IPS-18c (cell line): Measurements from ENCODE around the gene HIVEP3.

ENCODE experiments used
- H3K4me3 ChIP-seq: 2 replicates; pipeline ENCODE4 v1.7.0; 2013; ENCODE audit warnings: low read depth, mild to moderate bottlenecking, low read length, moderate library complexity; ENCODE audit not compliant: insufficient read depth
- H3K9me3 ChIP-seq: one replicate; pipeline ENCODE4 v1.6.1; 2013; ENCODE audit warnings: mild to moderate bottlenecking, low read length, moderate library complexity; ENCODE audit not compliant: control insufficient read depth, insufficient read depth

Gene HIVEP3

DNA sequence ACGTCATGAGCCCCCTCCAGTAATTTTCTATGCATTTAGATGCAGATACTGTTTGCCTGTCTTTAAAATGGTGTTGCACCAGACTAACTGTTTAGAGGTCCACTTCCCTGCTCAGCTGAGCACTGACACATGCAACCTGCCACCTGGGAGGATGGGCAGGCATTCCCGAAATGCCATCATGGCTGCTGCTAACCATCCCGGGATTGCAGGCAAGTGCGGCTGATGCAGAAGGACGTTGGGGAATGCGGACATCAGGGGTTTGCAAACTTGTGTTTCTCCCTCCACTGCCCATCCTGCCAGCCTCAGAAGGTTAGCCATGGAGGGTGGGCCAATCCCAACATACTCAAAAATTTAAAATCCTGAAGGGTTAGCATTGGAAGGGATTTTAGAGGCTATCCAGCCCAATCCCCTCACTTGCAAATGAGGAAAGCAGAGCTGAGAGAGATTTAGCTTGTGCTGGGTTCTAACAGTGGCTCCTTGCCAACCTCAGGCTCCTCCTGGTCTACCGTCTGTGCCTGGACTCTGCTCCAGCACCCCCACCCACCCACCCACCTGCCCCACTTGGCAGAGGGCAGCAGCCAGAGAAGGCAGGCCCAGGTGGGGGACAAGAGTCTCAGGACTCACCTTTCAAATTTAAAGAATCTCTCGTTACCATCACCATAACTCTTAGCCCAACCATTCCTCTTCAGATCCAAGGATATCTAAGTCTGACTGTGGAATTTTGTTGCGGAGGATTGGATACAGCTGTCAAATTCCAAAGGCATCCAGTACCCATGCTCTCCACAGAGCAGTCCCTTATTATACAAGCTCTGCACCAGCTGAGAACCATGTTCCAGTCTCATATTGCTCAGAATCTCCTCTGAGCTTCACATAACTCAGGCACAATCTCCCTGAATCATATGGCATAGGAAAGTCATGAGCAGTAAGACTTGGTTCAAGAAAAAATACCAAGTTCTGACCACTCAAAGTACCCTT is 34.2 kb downstream of the HIVEP3 start:
- H3K4me3 ChIP-seq, result no peak overlapping the region
- H3K9me3 ChIP-seq, result no peaks in the 10 kb centered on the region

DNA sequence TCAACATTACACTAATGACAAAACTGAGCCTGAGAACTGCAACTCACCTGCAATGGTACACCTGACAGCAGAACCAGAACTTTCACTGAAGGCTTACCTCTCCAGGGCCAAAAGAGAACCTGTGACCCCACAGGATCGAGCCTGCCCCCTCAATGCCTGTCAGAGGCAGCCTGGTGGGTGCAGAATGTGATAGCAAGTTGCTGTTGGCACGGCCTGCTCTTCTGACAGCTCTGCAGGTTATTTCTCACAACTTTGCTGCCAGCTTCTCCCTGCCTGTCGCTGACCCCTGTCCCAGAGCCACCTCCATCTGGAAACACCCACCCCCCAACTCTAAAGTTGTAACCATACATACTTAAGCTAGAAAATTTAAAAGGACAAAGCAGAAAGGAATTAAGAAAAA is 35.2 kb downstream of the HIVEP3 start:
- H3K4me3 ChIP-seq, result no peak overlapping the region
- H3K9me3 ChIP-seq, result no peaks in the 10 kb centered on the region

DNA sequence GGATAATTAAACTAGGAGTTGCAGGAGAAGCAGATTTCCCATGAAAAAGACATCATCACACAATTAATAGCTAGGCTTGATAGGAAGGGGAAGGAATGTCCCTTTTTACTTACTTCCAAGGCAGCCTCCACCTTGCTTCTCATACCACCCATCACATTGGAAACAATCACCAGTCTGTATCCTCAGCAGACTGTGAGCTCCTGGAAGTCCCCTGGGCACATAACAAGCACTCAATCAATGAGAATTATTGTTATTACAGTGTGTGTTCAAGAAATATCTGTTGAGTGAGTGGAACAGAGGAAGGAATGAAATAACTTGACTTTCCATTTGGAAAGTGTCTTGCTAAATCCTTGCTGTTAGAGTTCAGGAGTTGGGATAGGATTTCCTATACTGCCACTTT is 36.2 kb downstream of the HIVEP3 start:
- H3K9me3 ChIP-seq, result no peaks in the 10 kb centered on the region
- H3K4me3 ChIP-seq, result no peak overlapping the region

DNA sequence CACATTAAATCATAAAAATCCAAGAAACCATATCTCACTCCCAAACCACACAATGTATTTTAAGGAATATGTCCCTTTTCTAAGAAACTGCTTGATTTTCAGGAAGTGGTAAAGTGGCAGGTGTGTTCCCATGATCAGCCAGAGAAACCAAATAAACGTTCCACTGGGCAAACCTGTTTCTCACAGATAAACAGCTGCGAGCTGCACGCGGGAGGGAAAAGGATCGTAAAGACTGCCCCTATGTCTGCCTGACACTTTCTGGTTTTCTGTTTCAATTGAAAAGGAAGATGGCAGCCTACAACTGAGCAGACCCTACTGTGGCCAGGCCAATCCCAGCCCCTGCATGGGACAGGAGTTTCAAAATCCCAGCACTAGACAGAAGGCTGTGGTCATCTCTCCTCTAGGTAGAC is 36.6 kb downstream of the HIVEP3 start:
- Histone ChIP-seq H3K4me3 (no peak overlapping the region), H3K9me3 (no peaks in the 10 kb centered on the region)

DNA sequence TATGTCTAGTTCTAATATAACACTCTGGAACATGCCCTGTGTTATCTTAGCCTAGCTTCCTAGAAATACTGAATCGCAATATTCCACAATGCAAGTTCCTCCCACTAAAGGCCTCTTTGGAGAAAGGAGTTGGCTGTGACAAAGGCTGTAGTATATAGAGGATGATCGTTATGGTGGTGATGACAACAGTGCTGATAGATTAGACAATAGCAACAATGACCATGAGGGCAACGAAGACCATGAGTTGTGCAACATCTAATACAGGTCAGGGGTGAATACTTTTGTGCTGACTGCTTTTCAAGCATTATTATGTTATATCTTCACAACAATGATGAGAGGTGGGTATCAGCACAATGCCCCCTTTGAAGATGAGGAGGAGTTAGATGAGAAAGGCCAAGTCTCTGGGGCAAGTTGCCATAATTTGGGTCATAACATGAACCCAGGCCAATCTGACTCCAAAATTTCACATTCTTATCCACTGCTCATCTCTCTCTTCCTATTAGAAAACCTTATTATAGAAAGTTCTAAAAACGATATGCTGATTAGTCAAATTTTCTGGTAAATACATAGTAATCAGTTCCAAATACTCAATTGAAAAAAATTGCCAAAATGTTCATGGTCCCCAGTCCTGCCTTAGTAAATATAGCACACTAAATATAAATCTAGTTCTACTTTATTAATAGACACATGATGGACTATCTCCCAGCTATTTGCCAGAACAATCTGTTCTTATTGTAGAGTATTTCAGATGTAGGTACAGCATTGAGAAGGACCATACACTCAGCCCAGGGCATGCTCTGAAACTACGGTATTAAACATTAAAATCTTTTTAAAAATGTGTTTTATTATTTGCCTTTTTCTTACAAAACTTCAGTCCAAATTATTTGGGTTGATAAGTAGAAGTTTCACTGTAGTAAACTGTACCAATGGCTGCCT is 37.5 kb downstream of the HIVEP3 start:
- no peak overlapping the region for H3K4me3 ChIP-seq
- H3K9me3 ChIP-seq, result no peaks in the 10 kb centered on the region

DNA sequence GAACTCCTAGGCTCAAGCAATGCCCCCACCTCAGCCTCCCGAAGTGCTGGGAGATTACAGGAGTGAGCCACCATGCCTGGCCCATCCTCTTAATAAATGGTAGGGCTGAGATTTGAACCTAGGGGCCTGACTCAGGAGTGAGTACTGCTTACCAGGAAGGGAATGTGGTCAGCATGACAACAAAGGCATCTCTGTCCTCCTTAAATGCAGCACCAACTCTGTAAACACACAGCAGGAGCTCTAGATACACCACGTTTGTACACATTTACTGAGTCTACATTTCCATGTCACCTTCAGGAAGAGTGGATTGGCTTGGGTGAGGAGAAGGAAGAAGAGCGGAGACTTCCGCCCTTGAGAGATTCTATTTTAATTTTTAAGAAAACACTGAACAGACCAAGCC is 38.5 kb downstream of the HIVEP3 start:
- Histone ChIP-seq H3K9me3 (no peaks in the 10 kb centered on the region), H3K4me3 (no peak overlapping the region)

DNA sequence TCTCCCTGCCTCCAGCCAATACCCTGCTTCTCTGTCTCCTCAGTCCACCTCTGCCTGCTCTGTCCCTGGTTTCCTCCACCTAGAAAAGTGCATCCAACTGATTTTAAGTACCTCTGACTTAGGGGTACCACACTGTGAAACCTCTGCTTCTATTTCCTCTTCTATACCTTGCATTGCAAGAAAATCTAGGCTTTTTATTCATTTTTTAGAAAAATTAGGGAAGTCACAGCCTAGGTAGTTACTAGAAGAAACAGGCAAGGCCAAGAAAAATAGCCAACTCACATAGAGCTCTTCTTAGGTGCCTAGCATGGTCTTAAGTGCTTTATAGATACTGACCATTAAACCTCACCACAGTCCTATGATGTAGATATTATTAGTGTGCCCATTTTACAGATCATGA is 39.1 kb downstream of the HIVEP3 start:
- Histone ChIP-seq H3K4me3 (no peak overlapping the region), H3K9me3 (no peaks in the 10 kb centered on the region)

DNA sequence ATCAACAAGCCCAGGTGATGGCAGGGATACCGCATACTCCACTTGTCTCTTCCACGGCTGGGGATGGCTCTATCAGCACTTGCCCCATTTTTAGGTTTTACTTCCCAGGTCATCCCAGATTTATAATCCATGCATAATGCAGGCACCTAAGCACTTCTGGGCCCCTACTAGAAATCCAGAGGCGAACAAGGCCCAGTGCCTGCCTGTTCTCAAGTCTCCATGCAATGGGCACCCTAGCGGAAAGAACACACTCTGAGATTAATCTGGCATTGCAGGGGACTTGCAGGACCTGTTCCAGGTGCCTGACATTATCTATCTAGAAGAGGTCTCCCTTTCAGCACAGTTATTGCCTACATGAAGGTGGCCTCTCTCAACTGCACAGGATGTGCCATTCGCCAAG is 39.8 kb downstream of the HIVEP3 start:
- H3K4me3 ChIP-seq, result no peak overlapping the region
- H3K9me3 ChIP-seq, result no peaks in the 10 kb centered on the region

DNA sequence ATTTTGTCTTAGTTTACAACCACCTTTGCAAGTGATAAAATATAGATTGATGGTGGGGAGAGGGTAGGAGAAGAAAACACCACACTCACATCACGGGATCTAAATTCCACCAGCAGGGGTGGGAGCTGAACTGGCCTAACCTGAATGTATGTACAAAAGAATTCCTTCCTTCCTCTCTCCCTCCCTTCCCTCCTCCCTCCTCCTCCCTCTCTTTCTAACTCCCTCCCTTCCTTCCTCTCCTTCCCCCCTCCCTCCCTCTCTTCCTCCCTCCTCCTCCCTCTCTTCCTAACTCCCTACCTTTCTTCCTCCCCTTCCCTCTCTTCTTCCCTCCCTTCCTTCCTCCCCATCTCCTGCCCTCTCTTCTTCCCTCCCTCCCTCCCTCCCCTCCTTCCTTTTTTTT is 40.2 kb downstream of the HIVEP3 start:
- no peak overlapping the region for H3K4me3 ChIP-seq

DNA sequence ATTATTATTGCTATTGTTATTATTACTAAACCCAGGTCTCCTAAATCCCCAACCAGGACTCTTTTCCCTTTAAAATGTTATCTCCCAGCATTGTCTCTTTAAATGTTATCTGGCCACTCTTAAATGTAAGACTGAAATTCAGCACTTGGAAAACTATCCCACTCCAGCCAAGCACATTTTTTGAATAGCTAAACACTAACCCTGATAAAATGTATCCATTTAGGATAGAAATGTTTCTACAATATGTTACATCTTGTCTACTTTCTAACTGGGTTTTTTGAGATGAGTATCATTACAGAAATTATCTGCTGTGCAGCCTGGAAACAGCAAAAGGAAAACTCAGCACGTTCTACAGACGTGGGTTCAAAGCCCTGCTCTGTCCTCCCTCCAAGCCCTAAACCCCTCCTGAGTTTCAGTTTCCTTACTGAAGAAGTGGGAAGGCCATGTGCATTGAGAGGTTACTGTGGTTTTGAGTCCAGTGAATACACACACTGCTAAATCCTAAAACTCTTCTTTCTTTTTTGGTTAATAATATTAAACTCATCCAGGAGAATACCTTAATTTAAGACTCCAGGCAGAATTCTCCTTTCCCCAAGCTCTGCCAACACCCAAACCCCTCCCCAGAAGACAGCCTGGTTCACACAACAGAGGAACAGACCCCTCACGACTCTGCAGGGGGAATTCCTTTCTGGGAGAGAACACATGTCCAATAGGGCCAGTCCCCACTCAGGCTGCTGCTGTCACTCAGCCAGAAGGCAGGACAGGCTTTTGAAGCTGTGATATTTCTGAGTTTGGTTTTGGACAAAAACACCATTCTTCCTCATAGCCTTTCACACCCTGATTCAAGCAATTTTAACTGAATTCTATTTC is 41.9 kb downstream of the HIVEP3 start:
- no peak overlapping the region for H3K4me3 ChIP-seq
- H3K9me3 ChIP-seq, result no peaks in the 10 kb centered on the region

More for the DNA sequence above, 40.2 kb downstream of the HIVEP3 start:
- no peaks in the 10 kb centered on the region for H3K9me3 ChIP-seq

DNA sequence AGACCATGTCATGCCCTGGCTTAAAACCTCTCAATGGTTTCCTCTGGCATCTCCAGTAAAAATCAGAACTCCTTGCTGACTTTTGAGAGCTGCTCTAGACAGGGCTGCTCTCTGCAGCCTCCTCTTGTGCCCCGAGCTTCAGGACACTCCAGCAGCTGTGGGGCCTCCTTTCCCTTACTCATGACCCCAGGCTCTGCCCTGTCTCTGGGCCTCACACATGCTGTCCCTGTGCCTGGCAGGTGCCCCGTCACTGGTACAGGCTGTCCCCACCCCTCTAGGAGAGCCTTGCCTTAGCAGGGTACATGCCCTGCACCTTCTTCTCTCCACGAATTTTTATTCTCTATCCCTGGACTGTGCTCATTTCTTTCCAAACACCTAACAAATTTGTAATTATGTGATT is 43.2 kb downstream of the HIVEP3 start:
- Histone ChIP-seq H3K4me3 (no peak overlapping the region), H3K9me3 (no peaks in the 10 kb centered on the region)

DNA sequence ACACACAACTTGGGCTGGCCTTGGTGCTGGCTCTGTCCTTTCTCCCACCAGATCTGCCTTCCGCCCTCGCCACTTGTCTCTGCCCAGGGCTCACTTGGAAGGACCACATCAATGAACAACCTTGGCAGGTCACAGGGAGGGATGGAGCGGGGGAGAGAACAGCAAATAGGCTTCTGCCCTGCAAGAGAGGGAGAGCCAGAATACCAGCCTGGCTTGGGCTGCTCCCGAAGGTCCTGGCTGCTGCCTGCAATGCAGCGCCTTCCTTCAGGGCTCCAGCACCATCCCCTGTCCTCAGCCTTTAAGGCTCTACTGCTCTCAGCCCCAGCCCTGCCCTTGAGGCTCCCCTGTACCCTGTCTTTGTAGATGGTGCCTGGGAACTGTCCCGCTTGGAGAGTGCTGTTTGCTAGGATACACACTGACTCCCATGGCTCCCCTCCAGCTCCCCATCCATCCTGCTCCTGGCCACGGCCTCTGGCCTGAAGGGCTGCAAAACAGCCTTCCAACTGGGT is 43.8 kb downstream of the HIVEP3 start:
- no peak overlapping the region for H3K4me3 ChIP-seq

DNA sequence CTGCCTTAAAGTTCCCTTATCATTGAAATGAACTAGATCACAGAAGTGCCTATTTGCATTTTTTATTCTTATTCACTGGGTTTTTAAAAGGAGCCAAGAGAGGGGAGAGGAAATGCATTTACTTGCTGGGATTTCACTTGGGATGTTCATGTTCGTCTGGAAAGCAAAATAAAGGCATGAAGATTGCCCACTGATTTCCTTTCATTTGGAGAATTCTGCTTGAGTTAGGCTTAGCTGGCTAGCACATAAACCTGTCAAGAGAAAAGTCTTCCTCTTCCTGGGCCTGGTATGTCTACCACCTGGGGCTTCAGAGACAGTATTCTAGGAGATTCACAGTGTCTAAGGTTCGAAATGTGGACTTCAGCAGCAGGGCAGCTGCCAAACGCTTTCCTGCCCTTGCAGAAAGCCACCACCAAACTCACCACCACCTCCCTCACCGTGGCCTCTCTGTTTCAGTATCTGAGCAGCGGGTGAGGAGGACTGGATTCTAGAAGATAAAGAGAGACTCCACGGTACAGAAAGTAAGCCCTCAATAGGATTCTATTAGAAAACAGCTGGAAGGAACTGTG is 44.5 kb downstream of the HIVEP3 start:
- no peaks in the 10 kb centered on the region for H3K9me3 ChIP-seq
- H3K4me3 ChIP-seq, result no peak overlapping the region

More for the DNA sequence above, 43.8 kb downstream of the HIVEP3 start:
- H3K9me3 ChIP-seq, result no peaks in the 10 kb centered on the region

DNA sequence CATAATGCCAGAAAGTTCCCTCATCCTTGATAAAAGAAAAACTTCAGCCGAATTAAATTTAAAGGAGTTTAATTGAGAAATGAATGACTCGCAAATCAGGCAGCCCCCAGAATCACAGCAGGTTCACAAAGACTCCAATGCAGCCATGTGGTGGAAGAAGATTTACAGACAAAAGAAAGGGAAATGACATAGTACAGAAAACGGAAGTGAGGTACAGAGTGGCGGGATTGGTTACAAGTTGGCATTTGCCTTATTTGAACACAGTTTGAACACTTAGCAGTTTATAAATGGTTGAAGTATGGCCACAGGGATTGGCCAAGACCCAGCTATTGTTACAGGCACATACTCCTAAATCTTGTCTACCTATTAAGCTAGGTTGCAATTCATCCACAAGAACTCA is 46.6 kb downstream of the HIVEP3 start:
- Histone ChIP-seq H3K4me3 (no peak overlapping the region), H3K9me3 (no peaks in the 10 kb centered on the region)

DNA sequence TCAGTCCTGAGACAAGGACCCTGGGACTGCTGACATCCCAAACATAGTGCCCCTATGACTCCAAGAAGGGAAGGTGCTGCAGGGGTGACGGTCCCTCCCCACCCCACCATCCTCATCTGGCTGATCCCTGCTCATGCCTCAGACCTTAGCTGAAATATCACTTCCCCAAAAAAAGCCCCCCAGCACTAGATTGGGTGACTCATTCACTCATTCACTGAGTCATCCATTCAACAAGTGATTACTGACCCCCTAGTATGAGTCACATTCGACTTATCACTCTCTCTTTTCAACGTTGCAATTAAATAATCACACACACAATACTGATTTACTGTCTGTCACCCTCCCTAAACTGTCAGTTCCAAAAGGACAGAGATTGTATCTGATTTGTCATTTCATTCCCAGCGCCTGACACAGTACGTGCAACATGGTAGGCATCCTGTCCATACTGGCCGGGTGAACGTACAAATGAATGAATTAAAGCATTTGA is 48.6 kb downstream of the HIVEP3 start:
- H3K4me3 ChIP-seq, result no peak overlapping the region
- no peaks in the 10 kb centered on the region for H3K9me3 ChIP-seq

DNA sequence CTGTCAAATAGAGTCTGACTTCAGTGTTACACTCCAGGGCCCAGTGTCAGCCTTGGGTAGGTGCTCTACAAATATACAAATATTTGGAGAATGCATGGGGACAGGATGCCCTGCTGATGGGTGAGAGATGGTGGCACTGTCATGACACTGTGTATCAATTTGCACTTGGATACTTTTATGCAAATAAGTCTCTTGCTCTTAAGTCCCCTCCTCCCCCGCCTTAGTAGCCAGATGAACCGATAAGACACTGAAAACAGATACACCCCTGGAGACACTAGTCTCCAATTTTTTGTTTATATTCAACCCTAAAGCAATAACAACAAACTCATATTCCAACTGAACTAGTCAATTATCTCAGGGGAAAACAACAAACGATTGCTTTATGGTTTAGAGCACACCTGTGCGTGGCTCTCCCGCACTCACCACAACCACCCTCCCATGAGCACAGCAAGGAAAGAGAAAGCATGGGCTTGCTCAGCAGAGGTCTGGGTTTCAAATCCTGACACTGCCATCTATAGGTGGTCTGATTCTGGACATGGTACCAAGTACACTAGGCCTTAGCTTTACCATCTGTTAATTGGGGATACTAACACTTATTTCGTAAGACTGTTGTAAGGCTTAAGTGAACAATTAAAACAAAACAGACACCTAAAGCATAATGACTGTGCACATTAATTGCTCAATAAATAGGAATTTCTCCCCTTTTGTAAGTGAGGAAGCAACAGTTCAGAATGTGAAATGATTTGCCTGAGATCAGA is 50.3 kb downstream of the HIVEP3 start:
- Histone ChIP-seq H3K4me3 (no peak overlapping the region), H3K9me3 (no peaks in the 10 kb centered on the region)
